ENCODE measurements around the gene WWOX.

Gene WWOX

GRCh38 chr16:78592111-78592510, 492.7 kb downstream of the WWOX start:
- H3K4me3 ChIP-seq (ENCODE audit: low read depth, low read length), result no peak overlapping the region
- no peak for TF ChIP-seq CTCF (IDR thresholded peaks at IDR 0.05; ENCODE audit: insufficient read depth, low read depth, low read length, missing control alignments)
- DNase-seq (ENCODE audit: low read depth), result no peak

- no peak overlapping the region for H3K4me3 ChIP-seq (ENCODE audit: low read depth, low read length)
- DNase-seq (ENCODE audit: low read depth), result no peak
- no peak for TF ChIP-seq CTCF (IDR thresholded peaks at IDR 0.05; ENCODE audit: insufficient read depth, low read depth, low read length, missing control alignments)
Measured at GRCh38 chr16:78593352-78593751, 493.9 kb downstream of the WWOX start.

- no peak for TF ChIP-seq CTCF (IDR thresholded peaks at IDR 0.05; ENCODE audit: insufficient read depth, low read depth, low read length, missing control alignments)
- H3K4me3 ChIP-seq (ENCODE audit: low read depth, low read length), result no peak overlapping the region
- DNase-seq (ENCODE audit: low read depth), result no peak
Measured at GRCh38 chr16:78594191-78594590, 494.7 kb downstream of the WWOX start.

GRCh38 chr16:78596348-78596995, 497.0 kb downstream of the WWOX start:
- no peak for DNase-seq (ENCODE audit: low read depth)
- no peak overlapping the region for H3K4me3 ChIP-seq (ENCODE audit: low read depth, low read length)
- no peak for TF ChIP-seq CTCF (IDR thresholded peaks at IDR 0.05; ENCODE audit: insufficient read depth, low read depth, low read length, missing control alignments)

- H3K4me3 ChIP-seq (ENCODE audit: low read depth, low read length), result no peak overlapping the region
- no peak for TF ChIP-seq CTCF (IDR thresholded peaks at IDR 0.05; ENCODE audit: insufficient read depth, low read depth, low read length, missing control alignments)
- no peak for DNase-seq (ENCODE audit: low read depth)
Measured at GRCh38 chr16:78596996-78597422, 497.6 kb downstream of the WWOX start.

- no peak for TF ChIP-seq CTCF (IDR thresholded peaks at IDR 0.05; ENCODE audit: insufficient read depth, low read depth, low read length, missing control alignments)
- DNase-seq (ENCODE audit: low read depth), result no peak
- no peak overlapping the region for H3K4me3 ChIP-seq (ENCODE audit: low read depth, low read length)
Measured at GRCh38 chr16:78597809-78598570, 498.5 kb downstream of the WWOX start.
